GM10248 (cell line): Measurements from ENCODE around the gene NEU2.
A peak's percentile ranks its signal among the peaks of the same experiment; 100 is the strongest.

Experiments used
- CTCF ChIA-PET: fragments of 300-600 bp; sonication (Branson Sonifier 250); formaldehyde crosslinking; extraction: SDS; loops from one replicate; lab custom pipeline; 2021; ENCODE audit warnings: antibody characterized with exemption; lab: Yijun Ruan, JAX
- POLR2A ChIA-PET: fragments of 350-650 bp; sonication (Branson Sonifier 250); formaldehyde crosslinking; extraction: SDS; loops from one replicate; lab custom pipeline; 2020; ENCODE audit warnings: antibody characterized with exemption; lab: Yijun Ruan, JAX
- DNase-seq: peaks from one replicate; pipeline ENCODE4 v3.0.0; 2012; ENCODE audit errors: extremely low spot score
- TF ChIP-seq, protein P1 (sequence below): IDR thresholded peaks from 2 replicates; pipeline ENCODE4 v1.5.1; 2012; ENCODE audit warnings: mild to moderate bottlenecking, low read depth; ENCODE audit errors: extremely low read depth, missing control alignments, control extremely low read depth

The NEU2 gene

DNA sequence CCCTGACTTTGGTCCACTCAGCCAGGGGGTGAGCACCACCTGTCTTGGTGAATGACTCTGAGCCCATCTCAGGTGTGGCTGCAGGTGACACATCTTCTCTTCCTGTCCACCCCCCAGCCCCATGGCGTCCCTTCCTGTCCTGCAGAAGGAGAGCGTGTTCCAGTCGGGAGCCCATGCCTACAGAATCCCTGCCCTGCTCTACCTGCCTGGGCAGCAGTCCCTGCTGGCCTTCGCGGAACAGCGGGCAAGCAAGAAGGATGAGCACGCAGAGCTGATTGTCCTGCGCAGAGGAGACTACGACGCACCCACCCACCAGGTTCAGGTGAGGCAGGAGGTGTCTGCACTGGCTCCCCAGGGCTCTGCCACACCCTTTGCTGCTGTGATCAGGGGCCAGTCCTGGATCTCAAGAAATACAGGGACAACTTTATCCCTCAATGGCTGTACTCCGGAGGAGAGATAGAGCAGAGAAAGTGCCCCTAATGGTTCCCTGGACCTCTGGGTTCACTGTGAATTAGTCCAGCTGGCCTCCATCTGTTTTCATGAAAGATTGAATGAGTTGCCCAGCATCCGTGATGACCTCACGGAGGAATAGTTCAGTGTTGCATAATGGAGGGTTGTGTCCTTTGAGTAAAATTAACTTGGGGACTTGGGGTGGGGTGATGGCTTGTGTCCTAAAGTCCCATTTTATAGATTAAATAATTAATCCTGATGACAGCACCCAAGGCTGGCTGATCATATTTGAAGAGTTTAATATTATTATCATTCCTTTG lies at the start of gene NEU2:
NEU2 (plus strand) TSS at position 122 of the 770 bp plus-strand sequence; CDS start at position 122, 0 bp downstream.
- DNase-seq = no peak
- ChIA-PET CTCF (interaction anchor here (0.7 to 2.2 kb wide), 4 partner anchors 9 to 21 kb away, joined by 3 to 8 read pairs (median 4); no protein-coding TSS in a partner anchor), POLR2A (no interaction called here)
- TF ChIP-seq, protein P1, sequence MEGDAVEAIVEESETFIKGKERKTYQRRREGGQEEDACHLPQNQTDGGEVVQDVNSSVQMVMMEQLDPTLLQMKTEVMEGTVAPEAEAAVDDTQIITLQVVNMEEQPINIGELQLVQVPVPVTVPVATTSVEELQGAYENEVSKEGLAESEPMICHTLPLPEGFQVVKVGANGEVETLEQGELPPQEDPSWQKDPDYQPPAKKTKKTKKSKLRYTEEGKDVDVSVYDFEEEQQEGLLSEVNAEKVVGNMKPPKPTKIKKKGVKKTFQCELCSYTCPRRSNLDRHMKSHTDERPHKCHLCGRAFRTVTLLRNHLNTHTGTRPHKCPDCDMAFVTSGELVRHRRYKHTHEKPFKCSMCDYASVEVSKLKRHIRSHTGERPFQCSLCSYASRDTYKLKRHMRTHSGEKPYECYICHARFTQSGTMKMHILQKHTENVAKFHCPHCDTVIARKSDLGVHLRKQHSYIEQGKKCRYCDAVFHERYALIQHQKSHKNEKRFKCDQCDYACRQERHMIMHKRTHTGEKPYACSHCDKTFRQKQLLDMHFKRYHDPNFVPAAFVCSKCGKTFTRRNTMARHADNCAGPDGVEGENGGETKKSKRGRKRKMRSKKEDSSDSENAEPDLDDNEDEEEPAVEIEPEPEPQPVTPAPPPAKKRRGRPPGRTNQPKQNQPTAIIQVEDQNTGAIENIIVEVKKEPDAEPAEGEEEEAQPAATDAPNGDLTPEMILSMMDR = no peak

DNA sequence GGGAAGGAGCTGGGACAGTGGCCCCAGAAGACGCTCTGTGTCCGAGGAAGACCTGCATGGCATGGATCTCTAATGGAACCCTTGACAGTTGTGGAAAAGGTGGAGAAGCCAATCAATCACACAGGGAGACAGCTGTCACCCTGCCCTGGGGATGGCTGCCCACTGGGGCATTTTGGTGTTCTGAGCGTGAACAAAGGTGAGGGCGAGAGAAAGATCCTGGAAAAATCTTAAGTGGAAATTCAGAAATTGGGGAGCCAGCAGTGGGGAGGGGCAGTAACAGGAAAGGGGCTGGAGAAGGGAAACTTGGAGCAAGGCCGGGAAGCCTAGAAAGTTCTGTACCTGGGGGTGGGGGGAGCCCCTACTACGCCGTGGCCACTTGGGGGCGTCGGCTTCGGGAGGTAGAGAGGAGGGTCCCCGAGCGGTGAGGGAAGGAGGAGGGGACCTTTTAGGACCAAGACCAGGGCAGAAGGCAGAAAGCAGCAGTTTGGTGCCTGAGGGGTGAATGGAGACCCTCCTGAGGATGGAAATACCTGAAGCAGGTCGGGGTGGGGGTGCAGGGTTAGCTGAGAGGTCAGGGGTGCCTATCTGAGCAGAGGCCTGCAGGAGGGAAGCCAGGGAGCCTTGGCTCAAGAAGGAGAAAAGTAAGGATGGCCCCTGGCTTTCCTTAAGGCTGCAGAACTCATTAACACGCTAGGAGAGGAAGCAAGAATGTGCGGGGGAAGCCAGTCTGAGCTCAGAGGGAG lies 49.4 kb upstream of the NEU2 start:
- CTCF ChIA-PET = interaction anchor here (0.7 kb wide), 1 partner anchor 18 kb away, joined by 3 read pairs; no protein-coding TSS in a partner anchor
- TF ChIP-seq, protein P1 = peak; percentile 26
- POLR2A ChIA-PET = no interaction called here
- DNase-seq = no peak

DNA sequence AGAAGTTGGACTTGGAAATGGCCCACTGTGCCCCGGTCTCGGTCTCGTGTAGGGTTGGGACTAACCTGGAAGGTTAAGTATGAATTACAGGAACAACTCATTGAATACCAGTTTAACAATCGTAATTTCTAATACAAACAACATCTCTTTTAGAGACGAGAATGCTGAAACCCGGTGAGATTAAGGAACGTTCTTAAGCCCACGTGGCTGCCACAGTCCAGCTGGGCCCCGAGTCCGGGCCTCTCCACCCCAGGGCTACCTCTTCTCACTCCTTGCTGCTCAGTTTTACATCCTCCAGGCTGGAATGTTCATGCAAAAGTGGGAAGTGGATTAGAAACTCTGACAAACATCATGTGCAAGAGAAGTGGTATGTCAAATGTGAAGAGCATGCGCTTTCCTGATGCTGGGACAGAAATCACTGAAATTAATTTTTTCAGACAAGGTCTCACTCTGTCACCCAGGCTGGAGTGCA lies 48.8 kb upstream of the NEU2 start:
- no peak for DNase-seq
- TF ChIP-seq, protein P1 = no peak
- CTCF ChIA-PET = interaction anchor here (0.7 to 2.0 kb wide), 2 partner anchors 18 to 45 kb away, joined by 3 to 5 read pairs; no protein-coding TSS in a partner anchor
- POLR2A ChIA-PET = no interaction called here

DNA sequence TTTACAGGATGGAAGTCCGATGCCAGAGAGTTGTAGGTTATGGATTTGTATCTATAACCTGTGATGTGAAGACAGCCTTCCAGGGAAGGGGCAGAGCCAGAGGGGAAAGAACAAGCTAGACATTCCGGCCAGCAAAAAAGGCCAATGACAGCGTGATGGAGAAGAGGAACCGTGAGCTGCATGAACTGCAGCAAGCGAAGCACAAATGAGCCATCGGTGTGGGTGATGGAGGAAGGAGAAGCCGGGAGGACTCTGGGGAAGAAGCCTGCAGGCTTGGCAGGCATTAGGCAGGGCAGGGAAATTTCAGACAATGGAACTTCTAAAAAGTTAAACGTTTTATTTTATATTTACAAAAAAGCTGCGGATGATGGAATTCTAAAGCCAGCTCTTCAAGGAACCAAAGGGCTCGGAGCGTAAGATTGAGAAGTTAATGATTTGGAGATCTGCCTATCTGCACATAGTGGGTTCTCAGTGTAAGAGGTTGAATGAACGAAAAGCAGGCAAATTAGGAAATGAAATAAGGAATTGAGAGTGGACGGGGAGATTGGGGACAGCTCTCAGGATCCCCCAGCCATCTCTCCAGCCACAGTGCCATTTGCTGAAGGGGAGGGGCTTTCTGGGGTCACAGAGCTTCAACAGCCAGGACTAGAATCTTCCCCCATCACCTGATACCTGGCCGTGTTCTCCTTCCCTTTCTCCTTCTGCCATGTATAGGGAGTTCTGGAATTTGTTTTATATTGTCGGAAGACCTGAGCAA lies 47.8 kb upstream of the NEU2 start:
- POLR2A ChIA-PET = no interaction called here
- CTCF ChIA-PET = interaction anchor here (2.0 kb wide), 1 partner anchor 44 kb away, joined by 5 read pairs; no protein-coding TSS in a partner anchor
- no peak for DNase-seq
- TF ChIP-seq, protein P1 = no peak

DNA sequence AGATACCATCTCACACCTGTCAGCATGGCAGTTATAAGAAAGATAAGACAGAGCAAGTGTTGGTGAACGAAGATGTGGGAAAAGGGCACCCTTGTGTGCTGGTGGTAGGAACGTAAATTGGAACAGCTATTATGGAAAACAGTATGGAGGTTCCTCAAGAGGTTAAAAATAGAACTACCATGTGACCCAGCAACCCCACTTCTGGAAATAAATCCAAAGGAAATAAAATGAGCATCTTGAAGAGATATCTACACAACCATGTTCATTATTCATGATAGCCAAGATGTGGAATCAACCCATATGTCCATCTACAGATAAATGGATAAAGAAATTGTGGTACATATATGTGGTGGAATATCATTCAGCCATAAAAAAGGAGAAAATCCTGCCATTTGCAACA lies 46.3 kb upstream of the NEU2 start:
- no peak for DNase-seq
- TF ChIP-seq, protein P1 = no peak
- ChIA-PET CTCF (interaction anchor here (1.4 kb wide), 1 partner anchor 12 kb away, joined by 3 read pairs; no protein-coding TSS in a partner anchor), POLR2A (no interaction called here)
